ENCODE data around the gene TLNRD1. TPM values are rescaled to one million over a fixed set of nuclear protein-coding genes. Genes with fewer than 3 reads are reported as not detected.

TLNRD1 gene
- total RNA-seq, 2 experiments from 2014 or later = 31.2 to 32.3 TPM

GRCh38 chr15:81029414-81030300 is 28.9 kb downstream of the TLNRD1 start:
- peaks cover 16% of the 10 kb centered on the region for H3K36me3 Mint-ChIP-seq
- no peaks in the 10 kb centered on the region for H3K27me3 Mint-ChIP-seq
- CTCF ChIA-PET = interaction anchor here (0.6 to 1.6 kb wide), 4 partner anchors 9 to 237 kb away, joined by 3 to 5 read pairs (median 3); no protein-coding TSS in a partner anchor

DNA sequence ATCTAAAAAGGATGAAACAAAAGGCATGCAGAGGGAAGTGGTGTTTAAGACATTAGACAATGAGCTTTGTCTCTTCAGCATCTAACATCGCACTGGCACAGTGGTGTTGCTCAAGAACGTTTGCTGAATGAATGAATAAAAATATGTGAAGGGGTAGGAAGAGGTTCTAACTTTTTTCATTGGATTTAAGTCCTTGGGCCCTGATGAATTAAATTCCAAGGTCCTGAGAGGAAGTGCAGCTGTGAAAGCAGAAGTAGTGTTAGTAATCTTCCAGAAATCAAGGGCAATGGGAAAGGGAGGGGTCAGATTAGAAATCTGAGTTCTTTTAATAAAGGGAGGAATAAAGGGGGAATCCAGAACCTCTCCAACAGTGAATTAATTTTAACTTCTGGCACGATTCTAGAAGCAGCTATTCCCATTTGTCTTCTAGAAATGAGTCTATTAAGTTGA is 29.6 kb downstream of the TLNRD1 start:
- Mint-ChIP-seq H3K4me3 (no peak overlapping the region), H3K4me1 (peaks cover 28% of the 10 kb centered on the region), H3K9me3 (ENCODE audit: low read depth) (peaks cover 14% of the 10 kb centered on the region), H3K27me3 (no peaks in the 10 kb centered on the region), H3K27ac (no peak overlapping the region), H3K36me3 (peaks cover 14% of the 10 kb centered on the region)
- ATAC-seq (no peak), DNase-seq (no peak)
- CTCF ChIA-PET = interaction anchor here (0.6 to 1.6 kb wide), 4 partner anchors 8 to 236 kb away, joined by 3 to 5 read pairs (median 3); no protein-coding TSS in a partner anchor

More at GRCh38 chr15:81029414-81030300, 28.9 kb downstream of the TLNRD1 start:
- Mint-ChIP-seq H3K9me3 (ENCODE audit: low read depth) (peaks cover 14% of the 10 kb centered on the region), H3K4me1 (peaks cover 34% of the 10 kb centered on the region), H3K4me3 (no peak overlapping the region), H3K27ac (no peak overlapping the region)
- DNase-seq (no peak), ATAC-seq (no peak)

DNA sequence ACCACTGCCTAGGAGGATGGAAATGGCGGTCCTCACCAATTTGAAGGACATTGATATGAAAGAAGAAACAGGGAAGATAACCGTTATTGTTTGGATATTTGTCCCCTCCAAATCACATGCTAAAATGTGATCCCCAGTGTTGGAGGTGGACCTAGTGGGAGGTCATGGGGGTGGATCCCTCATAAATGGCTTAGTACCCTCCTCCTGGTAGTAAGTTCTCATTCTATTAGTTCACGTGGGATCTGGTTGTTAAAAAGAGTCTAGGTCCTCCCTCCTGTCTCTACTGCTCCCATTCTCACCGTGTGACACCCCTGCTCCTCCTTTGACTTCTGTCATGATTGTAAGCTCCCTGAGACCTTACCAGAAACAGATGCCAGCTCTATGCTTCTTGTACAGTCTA is 30.5 kb downstream of the TLNRD1 start:
- Mint-ChIP-seq H3K9me3 (ENCODE audit: low read depth) (peaks cover 14% of the 10 kb centered on the region), H3K27ac (no peak overlapping the region), H3K27me3 (no peaks in the 10 kb centered on the region), H3K36me3 (peaks cover 17% of the 10 kb centered on the region), H3K4me3 (no peak overlapping the region), H3K4me1 (peaks cover 24% of the 10 kb centered on the region)
- ATAC-seq = no peak
- DNase-seq = no peak
- CTCF ChIA-PET = interaction anchor here (1.4 to 1.9 kb wide), 4 partner anchors 11 to 243 kb away, joined by 3 to 6 read pairs (median 4); no protein-coding TSS in a partner anchor

DNA sequence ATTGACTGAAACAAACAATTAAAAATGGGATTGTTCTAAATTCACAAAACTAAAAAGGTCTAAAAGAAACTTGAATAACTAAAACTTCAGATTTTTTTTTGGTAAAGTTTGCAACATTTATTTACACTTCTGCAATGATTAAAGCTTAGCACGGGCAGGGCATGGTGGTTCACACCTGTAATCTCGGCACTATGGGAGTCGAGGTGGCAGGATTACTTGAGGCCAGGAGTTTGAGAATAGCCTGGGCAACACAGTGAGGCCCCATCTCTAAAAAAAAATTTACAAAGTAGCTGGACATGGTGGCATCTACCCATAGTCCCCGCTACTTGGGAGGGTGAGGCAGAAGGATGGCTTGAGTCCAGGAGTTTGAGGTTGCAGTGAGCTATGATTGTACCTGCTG is 31.6 kb downstream of the TLNRD1 start:
- Mint-ChIP-seq H3K4me1 (peaks cover 15% of the 10 kb centered on the region), H3K27ac (no peak overlapping the region), H3K36me3 (peaks cover 17% of the 10 kb centered on the region), H3K9me3 (ENCODE audit: low read depth) (peaks cover 14% of the 10 kb centered on the region), H3K4me3 (no peak overlapping the region), H3K27me3 (no peaks in the 10 kb centered on the region)
- CTCF ChIA-PET = interaction anchor here (1.4 to 1.9 kb wide), 2 partner anchors 234 to 242 kb away, joined by 3 to 6 read pairs; no protein-coding TSS in a partner anchor
- DNase-seq (no peak), ATAC-seq (no peak)

DNA sequence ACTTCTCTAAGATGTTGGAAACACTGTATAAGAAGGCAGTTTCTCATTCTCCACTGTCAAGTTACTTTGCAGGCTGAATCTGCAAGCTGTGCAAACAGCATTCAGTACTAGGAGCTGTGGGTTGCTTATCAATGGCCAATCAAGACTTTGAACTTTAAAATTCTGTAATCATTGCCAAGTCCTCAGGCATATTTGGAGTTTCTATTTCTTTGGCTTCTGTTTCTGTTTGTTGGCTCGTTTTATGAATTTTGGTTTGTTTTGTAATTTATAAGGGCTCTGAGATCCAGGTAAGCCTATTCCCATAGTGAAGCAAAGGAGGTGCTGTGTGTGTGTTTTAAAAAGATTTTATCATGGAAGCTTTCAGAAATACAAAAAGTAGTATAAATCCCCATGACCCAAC is 32.1 kb downstream of the TLNRD1 start:
- Mint-ChIP-seq H3K27me3 (no peaks in the 10 kb centered on the region), H3K36me3 (peaks cover 17% of the 10 kb centered on the region), H3K4me1 (peaks cover 15% of the 10 kb centered on the region), H3K4me3 (no peak overlapping the region), H3K27ac (no peak overlapping the region), H3K9me3 (ENCODE audit: low read depth) (peaks cover 14% of the 10 kb centered on the region)
- CTCF ChIA-PET = interaction anchor here (1.4 to 1.9 kb wide), 2 partner anchors 233 to 242 kb away, joined by 3 to 6 read pairs; no protein-coding TSS in a partner anchor
- DNase-seq (no peak), ATAC-seq (no peak)

- Mint-ChIP-seq H3K4me1 (peaks cover 17% of the 10 kb centered on the region), H3K27ac (no peak overlapping the region), H3K4me3 (no peak overlapping the region), H3K36me3 (peaks cover 15% of the 10 kb centered on the region), H3K9me3 (ENCODE audit: low read depth) (peaks cover 11% of the 10 kb centered on the region), H3K27me3 (no peaks in the 10 kb centered on the region)
- DNase-seq (no peak), ATAC-seq (no peak)
- CTCF ChIA-PET = no interaction called here
These were observed 32.8 kb downstream of the TLNRD1 start for GRCh38 chr15:81033508-81033907.

DNA sequence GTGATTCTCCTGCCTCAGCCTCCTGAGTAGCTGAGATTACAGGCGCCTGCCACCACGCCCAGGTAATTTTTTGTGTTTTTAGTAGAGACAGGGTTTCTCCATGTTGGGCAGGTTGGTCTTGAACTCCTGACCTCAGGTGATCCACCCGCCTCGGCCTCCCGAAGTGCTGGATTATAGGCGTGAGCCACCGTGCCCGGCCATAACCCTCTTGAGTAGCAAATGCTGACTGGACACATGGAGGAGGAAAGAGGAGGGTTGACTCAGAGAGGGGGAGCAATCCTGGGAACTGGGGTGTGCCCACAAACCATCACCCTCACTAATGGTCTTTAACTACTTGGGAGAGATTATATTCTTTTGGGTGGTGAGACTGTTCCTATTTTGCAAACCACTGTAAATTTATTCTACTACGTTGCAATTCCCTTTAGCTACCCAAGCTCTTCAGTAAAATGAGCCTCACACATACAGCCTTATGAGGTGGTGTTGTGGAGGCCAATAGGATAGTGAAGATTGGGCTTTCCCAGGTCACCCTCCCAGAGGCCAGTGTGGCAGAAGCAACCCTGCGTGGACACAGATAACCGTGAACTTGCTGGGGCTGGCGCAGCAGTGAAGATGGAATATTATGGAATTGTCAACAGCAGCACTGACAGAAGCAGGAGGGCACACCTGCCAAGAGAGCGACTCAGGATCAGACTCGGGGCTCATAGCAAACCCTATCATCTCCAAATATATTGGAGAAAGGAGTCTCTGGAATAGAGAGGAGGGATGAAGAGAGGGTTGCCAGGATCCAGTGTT is 37.4 kb downstream of the TLNRD1 start:
- Mint-ChIP-seq H3K27ac (no peak overlapping the region), H3K9me3 (ENCODE audit: low read depth) (no peaks in the 10 kb centered on the region), H3K4me3 (no peak overlapping the region), H3K27me3 (no peaks in the 10 kb centered on the region), H3K4me1 (peaks cover 12% of the 10 kb centered on the region), H3K36me3 (peaks cover 3% of the 10 kb centered on the region)
- ATAC-seq (no peak), DNase-seq (no peak)
- CTCF ChIA-PET = interaction anchor here (1.0 kb wide), 2 partner anchors 8 to 228 kb away, joined by 3 read pairs; no protein-coding TSS in a partner anchor

DNA sequence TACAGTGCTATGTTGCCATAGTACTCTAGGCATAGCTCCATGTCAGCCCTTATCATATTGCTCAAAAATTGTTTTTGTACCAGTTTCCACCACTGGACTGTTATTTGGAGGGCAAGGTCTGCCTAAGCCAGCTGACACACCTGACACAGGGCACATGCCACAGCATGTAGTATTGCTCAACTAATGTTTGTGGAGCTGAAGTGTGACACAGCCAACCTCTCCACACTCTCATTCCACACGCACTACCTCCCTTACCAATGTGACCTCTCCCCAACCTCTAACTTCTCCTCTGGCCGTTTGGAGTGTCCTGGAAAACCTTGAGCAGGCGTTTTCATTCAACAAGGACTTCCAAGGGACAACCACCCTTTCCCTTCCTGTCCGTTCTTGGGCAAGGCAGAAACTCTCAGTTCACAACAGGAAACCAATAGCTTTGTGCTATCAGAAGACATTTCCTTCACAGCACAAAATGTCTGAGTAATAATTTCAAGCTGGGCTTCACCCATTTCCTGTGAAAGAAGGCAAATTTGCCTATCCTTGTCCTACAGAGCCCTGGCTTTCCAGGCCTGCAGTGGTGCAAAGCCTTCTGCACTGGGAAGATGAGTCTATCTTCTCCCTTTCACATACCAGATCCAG is 38.4 kb downstream of the TLNRD1 start:
- ATAC-seq = peak; percentile 58
- no peak overlapping the region for H3K4me3 Mint-ChIP-seq
- CTCF ChIA-PET = interaction anchor here (1.0 kb wide), 2 partner anchors 9 to 227 kb away, joined by 3 read pairs; no protein-coding TSS in a partner anchor
- no peak for DNase-seq
- H3K27ac Mint-ChIP-seq = peak overlapping the region; percentile 79
- H3K4me1 Mint-ChIP-seq = peaks cover 14% of the 10 kb centered on the region
- no peaks in the 10 kb centered on the region for H3K9me3 Mint-ChIP-seq (ENCODE audit: low read depth)
- peaks cover 3% of the 10 kb centered on the region for H3K36me3 Mint-ChIP-seq
- no peaks in the 10 kb centered on the region for H3K27me3 Mint-ChIP-seq

DNA sequence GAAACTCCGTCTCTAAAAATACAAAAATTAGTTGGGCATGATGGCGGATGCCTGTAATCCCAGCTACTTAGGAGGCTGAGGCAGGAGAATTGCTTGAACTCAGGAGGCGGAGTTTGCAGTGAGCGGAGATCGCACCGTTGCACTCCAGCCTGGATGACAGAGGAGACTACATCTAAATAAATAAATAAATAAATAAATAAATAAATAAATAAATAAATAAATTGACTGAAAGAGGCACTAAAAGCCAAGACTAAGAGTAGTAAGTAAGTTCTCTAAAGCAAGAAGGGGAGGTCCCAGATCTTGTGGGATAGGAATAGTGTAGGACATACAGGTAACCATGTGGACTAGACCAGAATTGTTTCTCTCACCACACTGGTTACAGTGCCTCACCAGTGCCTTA is 40.0 kb downstream of the TLNRD1 start:
- Mint-ChIP-seq H3K36me3 (peaks cover 2% of the 10 kb centered on the region), H3K4me1 (peaks cover 15% of the 10 kb centered on the region), H3K4me3 (no peak overlapping the region), H3K9me3 (ENCODE audit: low read depth) (no peaks in the 10 kb centered on the region), H3K27ac (no peak overlapping the region), H3K27me3 (no peaks in the 10 kb centered on the region)
- ATAC-seq (no peak), DNase-seq (no peak)
- CTCF ChIA-PET = interaction anchor here (0.6 kb wide), 1 partner anchor 59 kb away, joined by 3 read pairs; no protein-coding TSS in a partner anchor

DNA sequence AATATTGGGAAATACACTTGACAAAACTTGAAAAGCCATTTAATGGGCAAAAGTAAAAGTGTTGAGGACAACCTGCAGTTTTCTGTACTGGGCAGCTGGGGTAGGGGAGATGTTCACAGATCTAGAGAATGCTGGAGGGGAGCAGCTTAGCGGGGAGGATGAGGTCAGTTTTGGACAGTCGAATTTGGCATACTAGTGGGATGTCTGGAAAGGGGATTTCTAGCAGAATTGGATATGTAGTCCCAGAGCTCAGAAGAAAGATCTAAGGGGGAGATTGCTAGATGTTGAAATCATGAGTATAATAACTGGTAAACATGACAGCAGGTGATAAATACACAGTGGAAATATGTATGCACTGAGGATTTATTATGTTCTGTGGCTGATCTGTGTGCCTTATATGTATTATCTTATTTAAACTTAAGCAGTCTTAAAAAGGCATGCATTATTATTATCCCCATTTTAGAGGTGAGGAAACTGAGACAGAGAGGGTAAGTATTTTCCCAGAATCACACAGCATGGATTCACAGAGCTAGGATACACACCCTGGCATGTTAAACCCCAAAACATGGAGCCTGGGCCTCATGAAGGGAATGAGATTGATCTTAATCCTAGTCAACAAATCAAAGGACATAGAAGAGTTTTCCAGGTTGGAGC is 42.7 kb downstream of the TLNRD1 start:
- H3K4me1 Mint-ChIP-seq = peaks cover 13% of the 10 kb centered on the region
- ATAC-seq = no peak
- DNase-seq = no peak
- peaks cover 2% of the 10 kb centered on the region for H3K36me3 Mint-ChIP-seq
- H3K4me3 Mint-ChIP-seq = no peak overlapping the region
- no peak overlapping the region for H3K27ac Mint-ChIP-seq
- no peaks in the 10 kb centered on the region for H3K9me3 Mint-ChIP-seq (ENCODE audit: low read depth)
- H3K27me3 Mint-ChIP-seq = no peaks in the 10 kb centered on the region
- CTCF ChIA-PET = interaction anchor here (1.1 kb wide), 1 partner anchor 13 kb away, joined by 3 read pairs; no protein-coding TSS in a partner anchor

DNA sequence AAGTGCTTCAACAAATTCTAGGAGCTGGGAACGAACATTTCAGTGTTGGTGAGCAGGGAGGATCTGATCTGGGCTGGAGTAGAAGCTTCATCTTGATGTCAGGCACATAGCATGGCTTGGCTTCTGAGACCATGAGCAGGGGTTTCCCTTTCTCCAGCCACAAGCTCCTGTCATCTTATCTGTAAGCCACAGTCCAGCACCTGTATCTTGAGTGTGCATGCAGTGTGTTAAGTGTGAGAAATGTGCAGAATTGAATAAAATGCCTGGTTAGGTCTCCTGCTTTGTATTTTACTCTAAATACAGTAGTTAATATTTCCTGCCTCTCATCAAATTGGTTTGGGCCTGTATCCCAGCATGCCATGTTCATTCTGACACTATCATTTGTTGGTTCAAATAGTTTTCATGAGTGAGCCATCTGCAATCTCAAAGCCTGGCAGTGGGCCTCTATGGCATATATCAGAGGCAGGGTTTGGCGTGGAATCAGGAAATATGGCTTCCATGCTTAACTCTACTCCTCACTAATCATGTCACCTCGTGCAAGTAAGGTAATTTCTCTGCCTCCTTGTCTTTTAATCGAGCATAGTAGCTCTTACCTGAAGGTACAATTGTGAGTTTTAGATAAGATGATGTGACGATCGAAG is 43.3 kb downstream of the TLNRD1 start:
- Mint-ChIP-seq H3K4me1 (peaks cover 11% of the 10 kb centered on the region), H3K27me3 (no peaks in the 10 kb centered on the region), H3K4me3 (no peak overlapping the region), H3K9me3 (ENCODE audit: low read depth) (no peaks in the 10 kb centered on the region), H3K36me3 (peaks cover 2% of the 10 kb centered on the region), H3K27ac (no peak overlapping the region)
- CTCF ChIA-PET = interaction anchor here (1.1 kb wide), 1 partner anchor 14 kb away, joined by 3 read pairs; no protein-coding TSS in a partner anchor
- no peak for ATAC-seq
- no peak for DNase-seq

- ATAC-seq = no peak
- DNase-seq = no peak
- H3K4me1 Mint-ChIP-seq = peaks cover 12% of the 10 kb centered on the region
- no peak overlapping the region for H3K27ac Mint-ChIP-seq
- no peaks in the 10 kb centered on the region for H3K27me3 Mint-ChIP-seq
- CTCF ChIA-PET = no interaction called here
- H3K36me3 Mint-ChIP-seq = peaks cover 2% of the 10 kb centered on the region
- H3K4me3 Mint-ChIP-seq = no peak overlapping the region
- no peaks in the 10 kb centered on the region for H3K9me3 Mint-ChIP-seq (ENCODE audit: low read depth)
These were observed 45.6 kb downstream of the TLNRD1 start for GRCh38 chr15:81046290-81046689.
